Breast epithelium (tissue), 4 donors: ENCODE data around the gene GDI2. TPM values are rescaled to one million over a fixed set of nuclear protein-coding genes. Genes with fewer than 3 reads are reported as not detected.

ENCODE experiments used
- DNase-seq, 2 donors: peaks; one replicate each; pipeline ENCODE4 v3.0.0-alpha.2; 2019; ENCODE audit warnings: low spot score in 2 of 2
- H3K27ac ChIP-seq, 2 donors: fragments of 200-600 bp; sonication (generic) in 1 of 2; one replicate each; pipeline ENCODE4 v1.5.1; 2016 to 2019; ENCODE audit warnings: mild to moderate bottlenecking in 1 of 2
- H3K27me3 ChIP-seq, 2 donors: fragments of 200-600 bp; sonication (generic) in 1 of 2; one replicate each; pipeline versions ENCODE4 v1.5.1 to v1.6.0; 2017 to 2019; ENCODE audit warnings: control low read depth in 1 of 2, mild to moderate bottlenecking in 1 of 2
- H3K36me3 ChIP-seq: fragments of 200-600 bp; one replicate; pipeline ENCODE4 v1.5.1; 2019
- H3K4me1 ChIP-seq, 2 donors: fragments of 200-600 bp; sonication (generic); one replicate each; pipeline ENCODE4 v1.5.1; 2016 to 2019; ENCODE audit warnings: control low read depth in 1 of 2
- H3K4me3 ChIP-seq, 3 donors: fragments of 200-600 bp; sonication (generic); 1 replicate in 2 of 3; 2 replicates in 1 of 3; pipeline ENCODE4 v1.5.1; 2016 to 2019; ENCODE audit warnings: mild to moderate bottlenecking in 3 of 3, moderate library complexity in 2 of 3
- H3K9me3 ChIP-seq, 2 donors: fragments of 200-600 bp; sonication (generic) in 1 of 2; one replicate each; pipeline ENCODE4 v1.5.1; 2016 to 2019; ENCODE audit warnings: control low read depth in 1 of 2
- CTCF ChIP-seq, 3 donors: fragments of 450-650 bp; IDR thresholded peaks; one replicate each; pipeline ENCODE4 v1.5.1; 2016 to 2017; ENCODE audit warnings: antibody characterized with exemption in 3 of 3, mild to moderate bottlenecking in 3 of 3, moderate library complexity in 3 of 3
- POLR2A ChIP-seq: fragments of 450-650 bp; IDR thresholded peaks from one replicate; pipeline ENCODE4 v1.6.1; 2016; ENCODE audit warnings: antibody characterized with exemption, mild to moderate bottlenecking, moderate library complexity
- POLR2AphosphoS5 ChIP-seq, 3 donors: sonication (generic); formaldehyde crosslinking; IDR thresholded peaks; one replicate each; pipeline ENCODE4 v1.6.1; 2017; ENCODE audit warnings: antibody characterized with exemption in 3 of 3
- intact Hi-C: fragments of 100-400 bp; cut with DNase I; formaldehyde crosslinking; loops from one replicate; pipeline ENCODE4 v1.15.1; 2023; ENCODE audit warnings: low total_unique reads
- total RNA-seq, 3 donors: library from RNA; depleted of rRNA; stranded (reverse); fragments of >200 nt; gene quantifications; one replicate each; pipeline ENCODE4 v1.1.0, GENCODE V29; 2016

Gene GDI2
- total RNA-seq, 3 donors from 2014 or later: 249 to 342 (median 259) TPM

DNA sequence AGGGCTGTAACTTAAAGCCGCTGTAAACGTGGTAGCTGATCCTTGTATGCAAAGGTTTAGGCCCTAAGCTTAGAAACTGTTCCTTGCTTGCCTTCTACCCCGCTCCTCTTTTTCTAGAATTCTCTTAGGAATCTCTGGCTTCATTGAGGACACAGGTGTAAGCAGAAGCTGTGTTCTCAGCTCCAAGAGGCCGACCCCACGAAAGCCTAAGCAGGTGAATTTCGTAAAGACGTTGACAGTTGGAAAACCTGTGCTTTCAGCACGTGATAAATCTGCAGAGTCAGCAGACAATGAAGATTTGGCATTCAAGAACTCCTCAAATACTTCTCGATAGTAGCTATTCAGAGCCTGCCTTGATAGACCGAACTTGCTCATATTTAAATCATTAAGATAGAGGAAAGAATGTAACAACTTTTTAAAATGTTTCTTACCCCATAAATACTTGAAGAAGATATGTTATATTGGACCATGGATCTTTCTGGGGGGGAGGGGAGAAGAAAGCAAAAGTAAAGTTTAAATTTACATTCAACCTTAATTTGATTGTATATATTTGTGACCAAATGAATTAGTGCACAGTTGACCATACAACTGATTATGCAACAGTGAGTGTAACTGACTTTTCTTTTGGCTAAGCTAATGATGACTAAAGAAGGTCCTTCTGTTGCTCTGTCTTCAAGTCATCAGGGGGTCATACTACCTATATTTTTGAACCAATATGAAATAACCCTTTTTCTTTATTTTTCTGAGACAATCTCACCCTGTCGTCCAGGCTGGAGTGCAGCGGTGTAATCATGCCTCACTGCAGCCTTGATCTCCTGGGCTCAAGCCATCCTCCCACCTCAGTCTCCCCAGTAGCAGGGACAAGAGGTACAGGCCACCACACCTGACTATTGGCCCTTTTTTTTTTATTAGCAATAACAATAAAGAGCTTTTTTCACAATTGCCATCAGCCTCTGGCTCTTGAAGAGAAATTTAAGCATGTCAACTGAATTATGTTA lies 1.2 kb upstream of the GDI2 start:
- peaks cover 0 to 9% of the 10 kb centered on the region in 2 donors for H3K4me1 ChIP-seq
- intact Hi-C loops: no loop called here
- H3K4me3 ChIP-seq: peak overlapping the region; percentile 86 to 94 (median 89)
- H3K27ac ChIP-seq: peak overlapping the region; percentile 95 to 97
- TF ChIP-seq CTCF (IDR thresholded peaks at IDR 0.05) (no peak), POLR2AphosphoS5 (IDR thresholded peaks at IDR 0.05) (no peak)
- H3K9me3 ChIP-seq: no peaks in the 10 kb centered on the region
- DNase-seq: no peak
- H3K27me3 ChIP-seq: no peaks in the 10 kb centered on the region
- no peaks in the 10 kb centered on the region for H3K36me3 ChIP-seq

DNA sequence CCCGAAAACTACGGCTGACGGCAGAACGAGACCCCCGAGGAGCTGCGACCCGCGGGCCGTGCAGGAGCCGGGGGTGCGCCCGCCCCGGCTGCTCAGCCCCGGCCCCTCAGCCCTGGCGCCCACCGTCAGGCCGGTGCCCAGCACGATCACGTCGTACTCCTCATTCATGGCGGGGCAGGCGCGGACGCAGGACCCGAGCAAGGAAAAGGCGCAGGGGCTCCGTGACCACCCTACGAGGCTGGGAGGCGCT lies 218 bp downstream of the GDI2 start:
- peaks cover 0 to 9% of the 10 kb centered on the region in 2 donors for H3K4me1 ChIP-seq
- H3K4me3 ChIP-seq: peak overlapping the region; percentile 86 to 94 (median 89)
- peak overlapping the region; percentile 95 to 97 for H3K27ac ChIP-seq
- DNase-seq: no peak
- TF ChIP-seq CTCF (IDR thresholded peaks at IDR 0.05): no peak
- TF ChIP-seq POLR2AphosphoS5 (IDR thresholded peaks at IDR 0.05): peak in 1 of 3 donors; percentile 80
- H3K36me3 ChIP-seq: no peaks in the 10 kb centered on the region
- no peaks in the 10 kb centered on the region for H3K27me3 ChIP-seq
- H3K9me3 ChIP-seq: no peaks in the 10 kb centered on the region
- intact Hi-C loops: no loop called here

- intact Hi-C loops: no loop called here
- H3K4me1 ChIP-seq: peaks cover 0 to 9% of the 10 kb centered on the region in 2 donors
- no peak for TF ChIP-seq POLR2AphosphoS5 (IDR thresholded peaks at IDR 0.05)
- no peak for TF ChIP-seq POLR2A
- no peak for TF ChIP-seq CTCF (IDR thresholded peaks at IDR 0.05)
These were observed 747 bp downstream of the GDI2 start for GRCh38 chr10:5812283-5813090.

DNA sequence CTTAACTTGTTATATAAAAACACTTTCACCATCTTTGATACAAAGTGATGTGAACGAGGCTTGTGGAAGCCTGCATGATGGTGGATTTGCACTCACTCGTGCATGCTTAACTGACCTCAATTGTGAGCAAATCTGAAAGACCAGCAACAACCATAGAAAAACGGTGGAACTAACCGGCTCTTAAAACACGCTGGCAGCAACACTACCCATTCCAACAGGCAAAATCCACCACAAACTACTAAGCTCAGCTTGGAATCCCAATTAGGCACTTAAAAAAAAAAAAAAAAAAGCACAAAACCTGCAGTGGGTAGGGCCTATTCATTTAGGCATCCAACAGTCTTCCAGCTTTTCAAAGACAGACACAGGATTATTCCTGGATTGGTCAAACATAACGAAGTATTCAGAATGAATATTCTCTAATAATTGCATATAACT lies 1.8 kb downstream of the GDI2 start:
- no peak for DNase-seq
- TF ChIP-seq POLR2A: no peak
- no peak for TF ChIP-seq CTCF (IDR thresholded peaks at IDR 0.05)
- TF ChIP-seq POLR2AphosphoS5 (IDR thresholded peaks at IDR 0.05): no peak
- no peaks in the 10 kb centered on the region for H3K36me3 ChIP-seq
- H3K4me3 ChIP-seq: peak overlapping the region in 2 of 3 donors; percentile 86 to 94
- intact Hi-C loops: no loop called here
- H3K4me1 ChIP-seq: peaks cover 0 to 12% of the 10 kb centered on the region in 2 donors
- H3K27me3 ChIP-seq: no peaks in the 10 kb centered on the region
- H3K27ac ChIP-seq: no peak overlapping the region
- H3K9me3 ChIP-seq: no peaks in the 10 kb centered on the region

More at GRCh38 chr10:5812283-5813090, 747 bp downstream of the GDI2 start:
- Histone ChIP-seq H3K4me3 (peak overlapping the region; percentile 86 to 94 (median 89)), H3K27ac (peak overlapping the region; percentile 95 to 97), H3K36me3 (no peaks in the 10 kb centered on the region), H3K9me3 (no peaks in the 10 kb centered on the region), H3K27me3 (no peaks in the 10 kb centered on the region)
- DNase-seq: peak in 1 of 2 donors; percentile 20
